Central memory CD4-positive, alpha-beta T cell (primary cell): ENCODE data around the gene GALNT9.

Source experiments
- DNase-seq: peaks from one replicate; pipeline ENCODE4 v3.0.0; 2022

Gene GALNT9

GRCh38 chr12:132166801-132167591, 162.4 kb downstream of the GALNT9 start:
- DNase-seq: no peak

GRCh38 chr12:132166093-132166492, 163.3 kb downstream of the GALNT9 start:
- DNase-seq: no peak

GRCh38 chr12:132165584-132165983, 163.8 kb downstream of the GALNT9 start:
- no peak for DNase-seq

- DNase-seq: no peak
Observed at GRCh38 chr12:132164426-132164825, 165.0 kb downstream of the GALNT9 start.

- DNase-seq: no peak
Observed at GRCh38 chr12:132163911-132164288, 165.5 kb downstream of the GALNT9 start.

GRCh38 chr12:132163041-132163910, 166.1 kb downstream of the GALNT9 start:
- no peak for DNase-seq

- peak; percentile 32 for DNase-seq
Observed at GRCh38 chr12:132162508-132163031, 166.8 kb downstream of the GALNT9 start.

GRCh38 chr12:132161796-132162507, 167.4 kb downstream of the GALNT9 start:
- no peak for DNase-seq

GRCh38 chr12:132161036-132161781, 168.2 kb downstream of the GALNT9 start:
- no peak for DNase-seq

GRCh38 chr12:132160601-132161035, 168.8 kb downstream of the GALNT9 start:
- DNase-seq: no peak

- DNase-seq: no peak
Observed at GRCh38 chr12:132160016-132160415, 169.4 kb downstream of the GALNT9 start.

- DNase-seq: no peak
Observed at GRCh38 chr12:132159555-132160003, 169.8 kb downstream of the GALNT9 start.

GRCh38 chr12:132158677-132159554, 170.5 kb downstream of the GALNT9 start:
- no peak for DNase-seq

- no peak for DNase-seq
Observed at GRCh38 chr12:132157733-132158409, 171.5 kb downstream of the GALNT9 start.

- no peak for DNase-seq
Observed at GRCh38 chr12:132156573-132157325, 172.6 kb downstream of the GALNT9 start.

GRCh38 chr12:132155771-132156572, 173.4 kb downstream of the GALNT9 start:
- no peak for DNase-seq

GRCh38 chr12:132154941-132155770, 174.2 kb downstream of the GALNT9 start:
- DNase-seq: no peak

- DNase-seq: no peak
Observed at GRCh38 chr12:132154341-132154761, 175.0 kb downstream of the GALNT9 start.
